ENCODE data around the gene FGGY.

Gene FGGY

GRCh38 chr1:59431566-59432294, 134.8 kb downstream of the FGGY start:
- H2AFZ ChIP-seq (ENCODE audit: low read depth, low read length): no peak overlapping the region
- no peaks in the 10 kb centered on the region for H3K79me2 ChIP-seq (ENCODE audit: insufficient read depth, low read length)
- H3K36me3 ChIP-seq (ENCODE audit: insufficient read depth, low read length): no peaks in the 10 kb centered on the region
- no peak for TF ChIP-seq CTCF (IDR thresholded peaks at IDR 0.05; ENCODE audit: borderline replicate concordance, extremely low read depth, low read length, poor library complexity, severe bottlenecking)
- no peak for TF ChIP-seq EZH2 (IDR thresholded peaks at IDR 0.05; ENCODE audit: borderline replicate concordance, low read depth, low read length, severe bottlenecking)
- H3K4me1 ChIP-seq (ENCODE audit: insufficient read depth, low read length): 0 out of 2 replicates have a peak, but pooled peaks cover 9% of the 10 kb centered on the region
- no peak for ATAC-seq (ENCODE audit: insufficient read depth, low read depth)
- no peak overlapping the region for H3K4me2 ChIP-seq (ENCODE audit: insufficient read depth, low read length)
- no peak for DNase-seq
- no peak overlapping the region for H3K9ac ChIP-seq (ENCODE audit: low read depth, low read length)
- no peaks in the 10 kb centered on the region for H4K20me1 ChIP-seq (ENCODE audit: insufficient read depth, low read length)
- H3K4me3 ChIP-seq (ENCODE audit: low read depth in 1 of 2, low read length in 2 of 2): no peak overlapping the region
- no peaks in the 10 kb centered on the region for H3K9me3 ChIP-seq (ENCODE audit: insufficient read depth, low read length, severe bottlenecking)
- H3K27me3 ChIP-seq (ENCODE audit: insufficient read depth, low read length, poor library complexity): no peaks in the 10 kb centered on the region
- H3K27ac ChIP-seq (ENCODE audit: low read length): no peak overlapping the region

GRCh38 chr1:59432531-59433439, 135.9 kb downstream of the FGGY start:
- Histone ChIP-seq H3K36me3 (ENCODE audit: insufficient read depth, low read length) (no peaks in the 10 kb centered on the region), H3K4me3 (ENCODE audit: low read depth in 1 of 2, low read length in 2 of 2) (no peak overlapping the region), H3K27me3 (ENCODE audit: insufficient read depth, low read length, poor library complexity) (no peaks in the 10 kb centered on the region), H3K27ac (ENCODE audit: low read length) (no peak overlapping the region), H3K79me2 (ENCODE audit: insufficient read depth, low read length) (no peaks in the 10 kb centered on the region), H3K9me3 (ENCODE audit: insufficient read depth, low read length, severe bottlenecking) (no peaks in the 10 kb centered on the region), H3K4me2 (ENCODE audit: insufficient read depth, low read length) (no peak overlapping the region), H4K20me1 (ENCODE audit: insufficient read depth, low read length) (no peaks in the 10 kb centered on the region), H3K9ac (ENCODE audit: low read depth, low read length) (no peak overlapping the region), H3K4me1 (ENCODE audit: insufficient read depth, low read length) (no peaks in the 10 kb centered on the region), H2AFZ (ENCODE audit: low read depth, low read length) (no peak overlapping the region)
- no peak for DNase-seq
- no peak for ATAC-seq (ENCODE audit: insufficient read depth, low read depth)
- TF ChIP-seq CTCF (IDR thresholded peaks at IDR 0.05; ENCODE audit: borderline replicate concordance, extremely low read depth, low read length, poor library complexity, severe bottlenecking) (no peak), EZH2 (IDR thresholded peaks at IDR 0.05; ENCODE audit: borderline replicate concordance, low read depth, low read length, severe bottlenecking) (no peak)

GRCh38 chr1:59433440-59433813, 136.5 kb downstream of the FGGY start:
- Histone ChIP-seq H2AFZ (ENCODE audit: low read depth, low read length) (no peak overlapping the region), H3K4me1 (ENCODE audit: insufficient read depth, low read length) (no peaks in the 10 kb centered on the region), H3K79me2 (ENCODE audit: insufficient read depth, low read length) (no peaks in the 10 kb centered on the region), H3K4me2 (ENCODE audit: insufficient read depth, low read length) (no peak overlapping the region), H3K9me3 (ENCODE audit: insufficient read depth, low read length, severe bottlenecking) (no peaks in the 10 kb centered on the region), H3K4me3 (ENCODE audit: low read depth in 1 of 2, low read length in 2 of 2) (no peak overlapping the region), H4K20me1 (ENCODE audit: insufficient read depth, low read length) (no peaks in the 10 kb centered on the region), H3K36me3 (ENCODE audit: insufficient read depth, low read length) (no peaks in the 10 kb centered on the region), H3K27ac (ENCODE audit: low read length) (no peak overlapping the region), H3K27me3 (ENCODE audit: insufficient read depth, low read length, poor library complexity) (no peaks in the 10 kb centered on the region), H3K9ac (ENCODE audit: low read depth, low read length) (no peak overlapping the region)
- ATAC-seq (ENCODE audit: insufficient read depth, low read depth) (no peak), DNase-seq (no peak)
- TF ChIP-seq EZH2 (IDR thresholded peaks at IDR 0.05; ENCODE audit: borderline replicate concordance, low read depth, low read length, severe bottlenecking) (no peak), CTCF (IDR thresholded peaks at IDR 0.05; ENCODE audit: borderline replicate concordance, extremely low read depth, low read length, poor library complexity, severe bottlenecking) (no peak)

All from DND-41 (cell line).